Body of pancreas (tissue), 4 donors: ENCODE data around the gene KLK10.

Experiments used
- CTCF ChIP-seq, 7 experiments: fragments of 450-650 bp in 4 of 7; fragments of 200-600 bp in 3 of 7; sonication (generic) in 3 of 7; IDR thresholded peaks; one replicate each; pipeline ENCODE4 v1.5.1; 2016 to 2019; ENCODE audit warnings: antibody characterized with exemption in 7 of 7
- POLR2A ChIP-seq, 3 donors: fragments of 450-650 bp; IDR thresholded peaks; one replicate each; pipeline ENCODE4 v1.6.1; 2016; ENCODE audit warnings: antibody characterized with exemption in 3 of 3, mild to moderate bottlenecking in 2 of 3

GRCh38 chr19:51000426-51000825 is 19.1 kb downstream of the KLK10 start:
- no peak for TF ChIP-seq CTCF (IDR thresholded peaks at IDR 0.05)
- TF ChIP-seq POLR2A (IDR thresholded peaks at IDR 0.05): no peak
